D721Med (cell line): ENCODE results near the gene CASKIN1.

Source experiments
- DNase-seq: peaks from one replicate; pipeline ENCODE4 v3.0.0; 2011; ENCODE audit warnings: low spot score; ENCODE audit not compliant: insufficient read length
- FAIRE-seq: peaks from 2 replicates; lab custom pipeline; 2011; peaks lifted over from hg19 to GRCh38; lab: Jason Lieb, UNC
- TF ChIP-seq, protein P1 (sequence below): IDR thresholded peaks from 2 replicates; pipeline ENCODE4 v1.5.1; 2012; ENCODE audit warnings: mild to moderate bottlenecking, control low read depth; ENCODE audit not compliant: insufficient read depth; ENCODE audit errors: missing control alignments

Gene CASKIN1

DNA sequence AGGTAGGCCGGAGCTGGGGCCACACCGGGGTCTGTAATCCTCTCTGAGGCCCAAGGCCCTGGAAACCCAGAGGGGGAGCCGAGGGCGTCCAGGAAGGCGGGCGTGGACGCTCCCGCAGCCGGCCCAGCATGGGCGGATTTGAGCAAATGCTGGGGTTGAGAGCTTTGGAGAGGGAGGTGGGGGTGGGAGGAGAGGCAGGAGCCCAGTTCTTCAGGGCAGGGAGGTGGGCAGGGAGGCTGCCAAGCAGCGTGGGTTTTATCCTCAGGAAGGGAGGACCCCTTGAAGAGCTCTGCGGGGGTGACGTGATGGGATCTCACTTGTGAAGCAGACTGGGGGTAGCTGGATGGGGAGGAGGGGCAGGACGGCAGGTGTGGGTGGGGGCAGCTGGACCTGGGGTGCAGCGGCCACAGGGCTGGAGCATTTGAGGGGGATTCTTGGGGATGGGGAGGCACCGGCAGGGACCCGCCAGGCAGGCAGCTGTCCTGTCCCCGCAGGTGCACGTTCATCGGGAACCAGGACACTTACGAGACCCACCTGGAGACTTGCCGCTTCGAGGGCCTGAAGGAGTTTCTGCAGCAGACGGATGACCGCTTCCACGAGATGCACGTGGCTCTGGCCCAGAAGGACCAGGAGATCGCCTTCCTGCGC, 23.6 kb downstream of the CASKIN1 start:
- DNase-seq (no peak), FAIRE-seq (no peak)
- TF ChIP-seq, protein P1, sequence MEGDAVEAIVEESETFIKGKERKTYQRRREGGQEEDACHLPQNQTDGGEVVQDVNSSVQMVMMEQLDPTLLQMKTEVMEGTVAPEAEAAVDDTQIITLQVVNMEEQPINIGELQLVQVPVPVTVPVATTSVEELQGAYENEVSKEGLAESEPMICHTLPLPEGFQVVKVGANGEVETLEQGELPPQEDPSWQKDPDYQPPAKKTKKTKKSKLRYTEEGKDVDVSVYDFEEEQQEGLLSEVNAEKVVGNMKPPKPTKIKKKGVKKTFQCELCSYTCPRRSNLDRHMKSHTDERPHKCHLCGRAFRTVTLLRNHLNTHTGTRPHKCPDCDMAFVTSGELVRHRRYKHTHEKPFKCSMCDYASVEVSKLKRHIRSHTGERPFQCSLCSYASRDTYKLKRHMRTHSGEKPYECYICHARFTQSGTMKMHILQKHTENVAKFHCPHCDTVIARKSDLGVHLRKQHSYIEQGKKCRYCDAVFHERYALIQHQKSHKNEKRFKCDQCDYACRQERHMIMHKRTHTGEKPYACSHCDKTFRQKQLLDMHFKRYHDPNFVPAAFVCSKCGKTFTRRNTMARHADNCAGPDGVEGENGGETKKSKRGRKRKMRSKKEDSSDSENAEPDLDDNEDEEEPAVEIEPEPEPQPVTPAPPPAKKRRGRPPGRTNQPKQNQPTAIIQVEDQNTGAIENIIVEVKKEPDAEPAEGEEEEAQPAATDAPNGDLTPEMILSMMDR, result no peak

DNA sequence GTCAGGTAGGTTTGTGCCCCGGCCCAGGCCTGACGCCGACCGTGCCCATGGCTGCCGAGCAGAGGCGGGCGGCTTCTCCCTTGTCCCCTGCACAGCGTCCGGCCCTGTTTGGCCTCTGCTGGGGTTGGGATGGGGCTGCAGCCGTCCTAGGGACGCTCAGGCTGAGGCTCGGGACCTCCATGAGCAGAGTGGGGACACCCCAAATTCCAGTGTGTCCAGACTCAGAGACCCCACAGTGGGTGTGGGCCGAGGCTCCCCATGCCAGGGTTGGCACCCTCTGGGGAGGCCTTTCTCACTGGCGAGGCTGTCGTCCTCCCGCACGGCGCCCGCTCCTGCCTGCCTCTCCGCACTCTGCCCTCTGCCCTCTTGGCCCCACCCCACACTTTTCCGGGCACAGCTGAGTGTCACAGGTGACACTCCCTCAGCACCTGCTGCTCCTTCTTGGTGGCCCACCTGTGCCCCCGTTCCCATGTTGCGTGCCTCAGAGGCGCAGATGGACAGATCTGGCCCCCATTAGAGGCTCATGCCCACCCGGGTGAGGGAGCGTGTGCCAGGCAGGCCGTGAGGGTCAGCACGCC, 24.7 kb downstream of the CASKIN1 start:
- TF ChIP-seq, protein P1, result no peak
- FAIRE-seq, result no peak
- no peak for DNase-seq

DNA sequence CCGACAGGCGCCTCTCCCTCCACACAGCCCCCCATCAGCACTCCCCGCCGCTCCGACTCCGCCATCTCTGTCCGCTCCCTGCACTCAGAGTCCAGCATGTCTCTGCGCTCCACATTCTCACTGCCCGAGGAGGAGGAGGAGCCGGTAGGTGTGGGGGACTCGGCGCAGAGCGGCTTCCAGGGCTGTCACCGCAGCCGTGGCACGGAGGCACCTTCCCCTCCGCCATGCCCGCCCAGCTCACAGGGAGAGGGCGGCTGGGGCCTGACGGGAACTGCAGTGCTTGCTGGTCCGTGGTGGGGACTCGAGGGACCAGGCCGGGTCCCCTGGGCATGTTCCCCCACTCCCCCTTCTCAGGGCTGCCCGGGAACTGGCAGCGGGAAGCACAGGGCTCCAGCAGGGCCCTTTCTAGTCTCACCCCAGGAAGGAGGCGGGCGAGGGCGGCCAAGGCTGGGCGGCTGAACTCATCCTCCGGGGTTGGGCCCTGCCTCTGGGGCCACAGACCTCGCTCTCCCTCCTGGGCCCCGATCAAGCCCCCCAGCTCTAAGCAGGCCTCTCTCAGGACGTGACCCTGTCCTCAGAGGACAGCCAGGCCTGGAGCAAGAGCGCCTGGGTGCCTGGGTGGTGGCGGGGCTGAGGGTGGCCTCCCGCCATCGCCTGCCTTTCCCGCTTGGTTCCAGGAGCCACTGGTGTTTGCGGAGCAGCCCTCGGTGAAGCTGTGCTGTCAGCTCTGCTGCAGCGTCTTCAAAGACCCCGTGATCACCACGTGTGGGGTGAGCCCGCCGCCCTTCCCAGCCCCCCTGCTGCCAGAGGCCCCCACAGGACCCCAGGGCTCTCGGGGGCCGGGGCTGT, 25.6 kb downstream of the CASKIN1 start:
- FAIRE-seq (no peak), DNase-seq (no peak)
- TF ChIP-seq, protein P1, result no peak

- DNase-seq, result no peak
- FAIRE-seq, result no peak
- TF ChIP-seq, protein P1, result no peak
Observed at GRCh38 chr16:2170080-2170479, 26.3 kb downstream of the CASKIN1 start.

DNA sequence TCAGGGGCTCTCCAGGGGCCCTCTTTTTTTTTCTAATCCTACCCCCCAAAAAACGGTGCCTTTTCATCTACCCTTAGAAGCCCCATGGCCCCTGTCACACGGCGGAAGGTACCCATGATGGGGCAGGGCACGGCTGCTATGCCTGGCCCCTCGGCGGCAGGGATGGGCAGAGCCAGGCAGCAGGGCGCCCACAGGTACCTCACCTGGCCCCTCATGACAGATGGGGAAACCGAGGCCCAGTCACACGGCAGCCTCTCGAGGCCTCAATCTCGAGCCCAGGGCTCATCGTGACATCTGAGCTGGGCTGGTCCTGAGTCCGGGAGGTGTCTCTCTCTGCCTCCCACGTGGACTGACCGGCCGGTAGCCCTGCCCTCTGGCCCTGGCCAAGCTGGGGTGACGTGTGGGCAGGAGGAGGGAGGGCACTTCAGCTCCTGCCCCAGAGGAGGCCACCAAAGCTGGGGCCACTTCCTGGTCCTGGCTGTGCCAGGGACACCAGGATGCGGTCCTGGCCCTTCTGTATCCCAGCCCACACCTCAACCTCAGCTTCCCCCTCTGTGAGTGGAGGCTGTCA, 29.3 kb downstream of the CASKIN1 start:
- DNase-seq, result no peak
- TF ChIP-seq, protein P1, result no peak
- FAIRE-seq, result no peak

- TF ChIP-seq, protein P1, result no peak
- no peak for DNase-seq
- FAIRE-seq, result no peak
Observed at GRCh38 chr16:2166263-2167067, 29.9 kb downstream of the CASKIN1 start.
